ENCODE data around the gene RAVER2. TPM values are rescaled to one million over a fixed set of nuclear protein-coding genes. Genes with fewer than 3 reads are reported as not detected.

The RAVER2 gene
- total and polyA plus RNA-seq, 2 experiments from 2014 or later, result 7.8 to 24.6 TPM

DNA sequence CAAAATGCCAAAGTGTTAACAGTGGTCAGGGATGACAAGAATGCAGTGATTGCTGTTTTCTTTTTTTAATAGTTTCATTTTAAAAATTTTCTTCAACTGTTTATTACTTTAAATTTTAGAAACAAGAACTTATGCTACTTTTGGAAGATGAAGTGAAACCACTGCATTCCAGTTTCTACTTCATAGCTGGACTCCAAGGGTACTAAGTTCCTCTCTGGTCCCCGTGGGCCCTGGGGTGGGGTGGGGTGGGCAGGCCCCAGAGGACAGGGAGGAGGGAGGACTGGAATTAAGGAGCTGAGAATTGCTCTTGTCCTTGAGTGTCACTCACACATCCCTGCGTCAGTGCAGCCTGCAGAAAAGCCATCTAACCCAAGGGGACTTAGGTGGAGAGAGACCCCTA lies 97.3 kb downstream of the RAVER2 start (continued):
- TF ChIP-seq, protein P1, sequence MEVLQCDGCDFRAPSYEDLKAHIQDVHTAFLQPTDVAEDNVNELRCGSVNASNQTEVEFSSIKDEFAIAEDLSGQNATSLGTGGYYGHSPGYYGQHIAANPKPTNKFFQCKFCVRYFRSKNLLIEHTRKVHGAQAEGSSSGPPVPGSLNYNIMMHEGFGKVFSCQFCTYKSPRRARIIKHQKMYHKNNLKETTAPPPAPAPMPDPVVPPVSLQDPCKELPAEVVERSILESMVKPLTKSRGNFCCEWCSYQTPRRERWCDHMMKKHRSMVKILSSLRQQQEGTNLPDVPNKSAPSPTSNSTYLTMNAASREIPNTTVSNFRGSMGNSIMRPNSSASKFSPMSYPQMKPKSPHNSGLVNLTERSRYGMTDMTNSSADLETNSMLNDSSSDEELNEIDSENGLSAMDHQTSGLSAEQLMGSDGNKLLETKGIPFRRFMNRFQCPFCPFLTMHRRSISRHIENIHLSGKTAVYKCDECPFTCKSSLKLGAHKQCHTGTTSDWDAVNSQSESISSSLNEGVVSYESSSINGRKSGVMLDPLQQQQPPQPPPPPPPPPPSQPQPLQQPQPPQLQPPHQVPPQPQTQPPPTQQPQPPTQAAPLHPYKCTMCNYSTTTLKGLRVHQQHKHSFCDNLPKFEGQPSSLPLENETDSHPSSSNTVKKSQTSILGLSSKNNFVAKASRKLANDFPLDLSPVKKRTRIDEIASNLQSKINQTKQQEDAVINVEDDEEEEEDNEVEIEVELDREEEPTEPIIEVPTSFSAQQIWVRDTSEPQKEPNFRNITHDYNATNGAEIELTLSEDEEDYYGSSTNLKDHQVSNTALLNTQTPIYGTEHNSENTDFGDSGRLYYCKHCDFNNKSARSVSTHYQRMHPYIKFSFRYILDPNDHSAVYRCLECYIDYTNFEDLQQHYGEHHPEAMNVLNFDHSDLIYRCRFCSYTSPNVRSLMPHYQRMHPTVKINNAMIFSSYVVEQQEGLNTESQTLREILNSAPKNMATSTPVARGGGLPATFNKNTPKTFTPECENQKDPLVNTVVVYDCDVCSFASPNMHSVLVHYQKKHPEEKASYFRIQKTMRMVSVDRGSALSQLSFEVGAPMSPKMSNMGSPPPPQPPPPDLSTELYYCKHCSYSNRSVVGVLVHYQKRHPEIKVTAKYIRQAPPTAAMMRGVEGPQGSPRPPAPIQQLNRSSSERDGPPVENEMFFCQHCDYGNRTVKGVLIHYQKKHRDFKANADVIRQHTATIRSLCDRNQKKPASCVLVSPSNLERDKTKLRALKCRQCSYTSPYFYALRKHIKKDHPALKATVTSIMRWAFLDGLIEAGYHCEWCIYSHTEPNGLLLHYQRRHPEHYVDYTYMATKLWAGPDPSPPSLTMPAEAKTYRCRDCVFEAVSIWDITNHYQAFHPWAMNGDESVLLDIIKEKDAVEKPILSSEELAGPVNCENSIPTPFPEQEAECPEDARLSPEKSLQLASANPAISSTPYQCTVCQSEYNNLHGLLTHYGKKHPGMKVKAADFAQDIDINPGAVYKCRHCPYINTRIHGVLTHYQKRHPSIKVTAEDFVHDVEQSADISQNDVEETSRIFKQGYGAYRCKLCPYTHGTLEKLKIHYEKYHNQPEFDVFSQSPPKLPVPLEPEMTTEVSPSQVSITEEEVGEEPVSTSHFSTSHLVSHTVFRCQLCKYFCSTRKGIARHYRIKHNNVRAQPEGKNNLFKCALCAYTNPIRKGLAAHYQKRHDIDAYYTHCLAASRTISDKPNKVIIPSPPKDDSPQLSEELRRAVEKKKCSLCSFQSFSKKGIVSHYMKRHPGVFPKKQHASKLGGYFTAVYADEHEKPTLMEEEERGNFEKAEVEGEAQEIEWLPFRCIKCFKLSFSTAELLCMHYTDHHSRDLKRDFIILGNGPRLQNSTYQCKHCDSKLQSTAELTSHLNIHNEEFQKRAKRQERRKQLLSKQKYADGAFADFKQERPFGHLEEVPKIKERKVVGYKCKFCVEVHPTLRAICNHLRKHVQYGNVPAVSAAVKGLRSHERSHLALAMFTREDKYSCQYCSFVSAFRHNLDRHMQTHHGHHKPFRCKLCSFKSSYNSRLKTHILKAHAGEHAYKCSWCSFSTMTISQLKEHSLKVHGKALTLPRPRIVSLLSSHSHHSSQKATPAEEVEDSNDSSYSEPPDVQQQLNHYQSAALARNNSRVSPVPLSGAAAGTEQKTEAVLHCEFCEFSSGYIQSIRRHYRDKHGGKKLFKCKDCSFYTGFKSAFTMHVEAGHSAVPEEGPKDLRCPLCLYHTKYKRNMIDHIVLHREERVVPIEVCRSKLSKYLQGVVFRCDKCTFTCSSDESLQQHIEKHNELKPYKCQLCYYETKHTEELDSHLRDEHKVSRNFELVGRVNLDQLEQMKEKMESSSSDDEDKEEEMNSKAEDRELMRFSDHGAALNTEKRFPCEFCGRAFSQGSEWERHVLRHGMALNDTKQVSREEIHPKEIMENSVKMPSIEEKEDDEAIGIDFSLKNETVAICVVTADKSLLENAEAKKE (CRISPR knock-in tag; IDR thresholded peaks at IDR 0.05), result no peak
- TF ChIP-seq ZNF331 (CRISPR knock-in tag; IDR thresholded peaks at IDR 0.05; ENCODE audit: low read depth) (no peak), POLR2AphosphoS5 (IDR thresholded peaks at IDR 0.05; ENCODE audit: low read depth) (no peak), ETS1 (IDR thresholded peaks at IDR 0.05) (no peak)
- TF ChIP-seq, protein P2, sequence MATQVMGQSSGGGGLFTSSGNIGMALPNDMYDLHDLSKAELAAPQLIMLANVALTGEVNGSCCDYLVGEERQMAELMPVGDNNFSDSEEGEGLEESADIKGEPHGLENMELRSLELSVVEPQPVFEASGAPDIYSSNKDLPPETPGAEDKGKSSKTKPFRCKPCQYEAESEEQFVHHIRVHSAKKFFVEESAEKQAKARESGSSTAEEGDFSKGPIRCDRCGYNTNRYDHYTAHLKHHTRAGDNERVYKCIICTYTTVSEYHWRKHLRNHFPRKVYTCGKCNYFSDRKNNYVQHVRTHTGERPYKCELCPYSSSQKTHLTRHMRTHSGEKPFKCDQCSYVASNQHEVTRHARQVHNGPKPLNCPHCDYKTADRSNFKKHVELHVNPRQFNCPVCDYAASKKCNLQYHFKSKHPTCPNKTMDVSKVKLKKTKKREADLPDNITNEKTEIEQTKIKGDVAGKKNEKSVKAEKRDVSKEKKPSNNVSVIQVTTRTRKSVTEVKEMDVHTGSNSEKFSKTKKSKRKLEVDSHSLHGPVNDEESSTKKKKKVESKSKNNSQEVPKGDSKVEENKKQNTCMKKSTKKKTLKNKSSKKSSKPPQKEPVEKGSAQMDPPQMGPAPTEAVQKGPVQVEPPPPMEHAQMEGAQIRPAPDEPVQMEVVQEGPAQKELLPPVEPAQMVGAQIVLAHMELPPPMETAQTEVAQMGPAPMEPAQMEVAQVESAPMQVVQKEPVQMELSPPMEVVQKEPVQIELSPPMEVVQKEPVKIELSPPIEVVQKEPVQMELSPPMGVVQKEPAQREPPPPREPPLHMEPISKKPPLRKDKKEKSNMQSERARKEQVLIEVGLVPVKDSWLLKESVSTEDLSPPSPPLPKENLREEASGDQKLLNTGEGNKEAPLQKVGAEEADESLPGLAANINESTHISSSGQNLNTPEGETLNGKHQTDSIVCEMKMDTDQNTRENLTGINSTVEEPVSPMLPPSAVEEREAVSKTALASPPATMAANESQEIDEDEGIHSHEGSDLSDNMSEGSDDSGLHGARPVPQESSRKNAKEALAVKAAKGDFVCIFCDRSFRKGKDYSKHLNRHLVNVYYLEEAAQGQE (IDR thresholded peaks at IDR 0.05; ENCODE audit: unreplicated experiment), result no peak

Data from GM23338 (cell line).